Suprapubic skin (tissue), 4 donors: ENCODE data around the gene MRPL51.

Source experiments
- CTCF ChIP-seq, 2 donors: fragments of 200-600 bp in 1 of 2; fragments of 450-650 bp in 1 of 2; sonication (generic) in 1 of 2; IDR thresholded peaks; one replicate each; pipeline ENCODE4 v1.5.1; 2016 to 2019; ENCODE audit warnings: antibody characterized with exemption in 2 of 2, mild to moderate bottlenecking in 1 of 2, moderate library complexity in 1 of 2
- POLR2A ChIP-seq, 2 donors: fragments of 450-650 bp; IDR thresholded peaks; one replicate each; pipeline ENCODE4 v1.6.1; 2017; ENCODE audit warnings: antibody characterized with exemption in 2 of 2, mild to moderate bottlenecking in 2 of 2, moderate library complexity in 2 of 2
- POLR2AphosphoS5 ChIP-seq, 3 donors: sonication (generic); formaldehyde crosslinking; IDR thresholded peaks; one replicate each; pipeline ENCODE4 v1.6.1; 2017; ENCODE audit warnings: antibody characterized with exemption in 3 of 3

GRCh38 chr12:6520186-6520585 is 27.1 kb upstream of the MRPL51 start:
- TF ChIP-seq CTCF (IDR thresholded peaks at IDR 0.05) (no peak), POLR2A (IDR thresholded peaks at IDR 0.05) (no peak), POLR2AphosphoS5 (IDR thresholded peaks at IDR 0.05) (no peak)
